MM.1S (cell line): ENCODE measurements around the gene PRKAG2.

Source experiments
- DNase-seq: peaks from one replicate; pipeline ENCODE4 v3.0.0-alpha.2; 2015
- H2AFZ ChIP-seq: fragments of 300-600 bp; sonication (generic); 2 replicates; pipeline ENCODE4 v1.6.0; 2016; ENCODE audit warnings: antibody characterized with exemption, low read length
- H3F3A ChIP-seq: fragments of 300-600 bp; sonication (generic); 2 replicates; pipeline ENCODE4 v1.6.1; 2016; ENCODE audit warnings: mild to moderate bottlenecking, antibody characterized with exemption, low read length, moderate library complexity, mixed read lengths; ENCODE audit not compliant: insufficient read depth
- H3K27ac ChIP-seq: fragments of 300-600 bp; sonication (generic); 2 replicates; pipeline ENCODE4 v1.5.1; 2016; ENCODE audit warnings: mild to moderate bottlenecking, low read length
- H3K27me3 ChIP-seq: fragments of 300-600 bp; sonication (generic); replicated peaks from 2 replicates; pipeline ENCODE4 v1.6.0; 2016; ENCODE audit warnings: low read length; ENCODE audit not compliant: insufficient read depth
- H3K36me3 ChIP-seq: fragments of 300-600 bp; sonication (generic); replicated peaks from 2 replicates; pipeline ENCODE4 v1.6.1; 2016; ENCODE audit warnings: mild to moderate bottlenecking, low read length, mixed read lengths; ENCODE audit not compliant: insufficient read depth
- H3K4me1 ChIP-seq: fragments of 300-600 bp; sonication (generic); 2 replicates; pipeline ENCODE4 v1.6.1; 2016; ENCODE audit warnings: low read length, mixed read lengths
- H3K4me2 ChIP-seq: fragments of 300-600 bp; sonication (generic); 2 replicates; pipeline ENCODE4 v1.6.0; 2016; ENCODE audit warnings: low read depth, low read length
- H3K4me3 ChIP-seq: fragments of 300-600 bp; sonication (generic); 2 replicates; pipeline ENCODE4 v1.5.1; 2016; ENCODE audit warnings: low read length, mixed read lengths
- H3K79me2 ChIP-seq: fragments of 300-600 bp; sonication (generic); 2 replicates; pipeline ENCODE4 v1.6.1; 2016; ENCODE audit warnings: mixed run types, low read length, mixed read lengths
- H3K9ac ChIP-seq: fragments of 300-600 bp; sonication (generic); 2 replicates; pipeline ENCODE4 v1.6.1; 2016; ENCODE audit warnings: low read length, mixed read lengths
- H3K9me2 ChIP-seq: fragments of 300-600 bp; sonication (generic); replicated peaks from 2 replicates; pipeline ENCODE4 v1.6.1; 2016; ENCODE audit warnings: mild to moderate bottlenecking, low read length, mixed read lengths; ENCODE audit not compliant: insufficient read depth
- H3K9me3 ChIP-seq: fragments of 300-600 bp; sonication (generic); replicated peaks from 2 replicates; pipeline ENCODE4 v1.6.1; 2016; ENCODE audit warnings: mild to moderate bottlenecking, low read length, mixed read lengths; ENCODE audit not compliant: insufficient read depth
- H4K20me1 ChIP-seq: fragments of 300-600 bp; sonication (generic); 2 replicates; pipeline ENCODE4 v1.6.1; 2016; ENCODE audit warnings: mild to moderate bottlenecking, low read length, moderate library complexity, mixed read lengths; ENCODE audit not compliant: insufficient read depth
- CTCF ChIP-seq: fragments of 300-600 bp; sonication (generic); IDR thresholded peaks from 2 replicates; pipeline ENCODE4 v1.5.1; 2016; ENCODE audit warnings: antibody characterized with exemption, low read length, mixed read lengths
- EZH2 ChIP-seq: fragments of 300-600 bp; sonication (generic); optimal IDR thresholded peaks from 2 replicates; pipeline ENCODE3; 2017; ENCODE audit warnings: low read depth, mild to moderate bottlenecking, antibody characterized with exemption, low read length, mixed read lengths
- EZH2phosphoT487 ChIP-seq: fragments of 300-600 bp; sonication (generic); IDR thresholded peaks from 2 replicates; pipeline ENCODE4 v1.6.1; 2018; ENCODE audit warnings: antibody characterized with exemption, low read length

The PRKAG2 gene

DNA sequence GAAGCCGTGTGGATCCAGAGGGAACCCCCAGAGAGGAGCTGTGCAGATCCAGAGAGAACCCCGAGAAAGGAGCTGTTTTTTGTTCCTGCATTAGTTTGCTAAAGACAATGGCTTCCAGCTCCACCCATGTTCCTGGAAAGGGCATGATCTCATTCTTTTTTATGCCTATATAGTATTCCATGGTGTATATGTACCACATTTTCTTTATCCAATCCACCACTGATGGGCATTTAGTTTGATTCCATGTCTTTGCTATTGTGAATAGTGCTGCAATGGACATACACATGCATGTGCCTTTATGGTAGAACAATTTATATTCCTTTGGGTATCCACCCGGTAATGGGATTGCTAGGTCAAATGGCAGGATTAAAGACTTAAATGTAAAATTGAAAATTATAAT, 261.9 kb downstream of the PRKAG2 start:
- Histone ChIP-seq H3K9ac (no peak overlapping the region), H3K4me3 (no peak overlapping the region), H4K20me1 (no peaks in the 10 kb centered on the region), H2AFZ (no peak overlapping the region), H3K9me3 (no peaks in the 10 kb centered on the region), H3K4me1 (no peaks in the 10 kb centered on the region), H3F3A (no peaks in the 10 kb centered on the region), H3K4me2 (no peak overlapping the region), H3K36me3 (no peaks in the 10 kb centered on the region), H3K27ac (no peak overlapping the region), H3K9me2 (no peaks in the 10 kb centered on the region), H3K79me2 (no peaks in the 10 kb centered on the region), H3K27me3 (no peaks in the 10 kb centered on the region)
- no peak for DNase-seq
- TF ChIP-seq EZH2: no peak
- TF ChIP-seq CTCF: no peak
- TF ChIP-seq EZH2phosphoT487: no peak

- no peaks in the 10 kb centered on the region for H3K36me3 ChIP-seq
- no peaks in the 10 kb centered on the region for H3K27me3 ChIP-seq
- H3K4me3 ChIP-seq: no peak overlapping the region
- no peak overlapping the region for H3K9ac ChIP-seq
- H3K27ac ChIP-seq: no peak overlapping the region
- H3F3A ChIP-seq: no peaks in the 10 kb centered on the region
- H3K79me2 ChIP-seq: no peaks in the 10 kb centered on the region
- no peaks in the 10 kb centered on the region for H3K9me2 ChIP-seq
- TF ChIP-seq CTCF (no peak), EZH2 (no peak), EZH2phosphoT487 (no peak)
- H4K20me1 ChIP-seq: no peaks in the 10 kb centered on the region
- no peaks in the 10 kb centered on the region for H3K4me1 ChIP-seq
- DNase-seq: no peak
- H3K4me2 ChIP-seq: no peak overlapping the region
- H2AFZ ChIP-seq: no peak overlapping the region
- H3K9me3 ChIP-seq: no peaks in the 10 kb centered on the region
Observed at GRCh38 chr7:151614019-151614418, 262.9 kb downstream of the PRKAG2 start.

- H2AFZ ChIP-seq: no peak overlapping the region
- no peaks in the 10 kb centered on the region for H3K9me3 ChIP-seq
- H3K4me2 ChIP-seq: no peak overlapping the region
- H3K27ac ChIP-seq: no peak overlapping the region
- H4K20me1 ChIP-seq: no peaks in the 10 kb centered on the region; the same call in 1 of the 2 replicates
- H3K36me3 ChIP-seq: no peaks in the 10 kb centered on the region
- no peaks in the 10 kb centered on the region for H3K4me1 ChIP-seq
- no peak for TF ChIP-seq CTCF
- TF ChIP-seq EZH2phosphoT487: no peak
- TF ChIP-seq EZH2: no peak
- no peaks in the 10 kb centered on the region for H3K79me2 ChIP-seq
- H3K9ac ChIP-seq: no peak overlapping the region
- no peak overlapping the region for H3K4me3 ChIP-seq
- H3K9me2 ChIP-seq: no peaks in the 10 kb centered on the region
- H3K27me3 ChIP-seq: no peaks in the 10 kb centered on the region
- H3F3A ChIP-seq: no peaks in the 10 kb centered on the region
- DNase-seq: no peak
Observed at GRCh38 chr7:151611878-151612277, 265.0 kb downstream of the PRKAG2 start.
